Parathyroid adenoma (tissue), 2 donors: ENCODE measurements around the gene VIPR2.
"Not testable (repeated sequence)": the region's sequence is repeated elsewhere in the genome, so short reads cannot be mapped to it uniquely, and the experiment has no call there.

Experiments used
- H2AFZ ChIP-seq: fragments of 300-600 bp; sonication (generic); one replicate; pipeline ENCODE4 v1.7.0; 2017; ENCODE audit warnings: antibody characterized with exemption, mild to moderate bottlenecking
- H3K27ac ChIP-seq: fragments of 300-600 bp; sonication (generic); one replicate; pipeline ENCODE4 v1.7.0; 2017
- H3K27me3 ChIP-seq: fragments of 300-600 bp; sonication (generic); one replicate; pipeline ENCODE4 v1.7.0; 2017; ENCODE audit warnings: low read length; ENCODE audit not compliant: control insufficient read depth, insufficient read depth
- H3K36me3 ChIP-seq: fragments of 300-600 bp; sonication (generic); one replicate; pipeline ENCODE4 v1.7.0; 2017; ENCODE audit warnings: low read length; ENCODE audit not compliant: control insufficient read depth, insufficient read depth
- H3K4me1 ChIP-seq: fragments of 300-600 bp; sonication (generic); one replicate; pipeline ENCODE4 v1.7.0; 2017; ENCODE audit warnings: control low read depth
- H3K4me2 ChIP-seq: fragments of 300-600 bp; sonication (generic); one replicate; pipeline ENCODE4 v1.7.0; 2017; ENCODE audit warnings: low read length
- H3K4me3 ChIP-seq: fragments of 300-600 bp; sonication (generic); one replicate; pipeline ENCODE4 v1.7.0; 2017; ENCODE audit warnings: low read depth, low read length
- H3K79me2 ChIP-seq: fragments of 300-600 bp; sonication (generic); one replicate; pipeline ENCODE4 v1.7.0; 2017; ENCODE audit warnings: control low read depth
- H3K9ac ChIP-seq: fragments of 300-600 bp; sonication (generic); one replicate; pipeline ENCODE4 v1.7.0; 2017; ENCODE audit warnings: mild to moderate bottlenecking
- H3K9me3 ChIP-seq: fragments of 300-600 bp; sonication (generic); one replicate; pipeline ENCODE4 v1.7.0; 2017; ENCODE audit warnings: low read length; ENCODE audit not compliant: control insufficient read depth
- TF ChIP-seq, protein P1 (sequence below): fragments of 300-600 bp; sonication (generic); IDR thresholded peaks from one replicate; pipeline ENCODE4 v1.7.0; 2017; ENCODE audit warnings: antibody characterized with exemption, mild to moderate bottlenecking
- donor health status: primary hyperparathyroidism.

VIPR2 gene

DNA sequence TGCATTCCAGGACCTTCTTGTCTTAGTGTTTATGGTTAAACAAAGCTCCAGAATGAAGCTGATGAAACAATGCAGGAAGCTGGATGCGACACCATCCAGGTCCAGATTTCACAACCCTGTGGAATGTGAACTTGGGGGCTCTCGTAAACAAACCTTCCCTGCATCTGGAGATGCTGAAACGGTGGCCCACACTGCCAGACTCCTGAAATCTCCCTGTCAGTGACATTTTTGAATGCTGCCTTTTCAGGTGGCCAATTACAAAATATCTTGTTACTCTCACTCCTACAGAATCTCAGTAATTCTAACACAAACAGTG is 18.8 kb downstream of the VIPR2 start:
- H3K27me3 ChIP-seq, result no peaks in the 10 kb centered on the region
- H3K27ac ChIP-seq, result no peak overlapping the region
- H3K4me3 ChIP-seq, result no peak overlapping the region
- H2AFZ ChIP-seq, result no peak overlapping the region
- no peaks in the 10 kb centered on the region for H3K4me1 ChIP-seq
- H3K9me3 ChIP-seq, result no peaks in the 10 kb centered on the region
- H3K9ac ChIP-seq, result no peak overlapping the region
- H3K36me3 ChIP-seq, result no peaks in the 10 kb centered on the region
- H3K4me2 ChIP-seq, result no peak overlapping the region
- TF ChIP-seq, protein P1, sequence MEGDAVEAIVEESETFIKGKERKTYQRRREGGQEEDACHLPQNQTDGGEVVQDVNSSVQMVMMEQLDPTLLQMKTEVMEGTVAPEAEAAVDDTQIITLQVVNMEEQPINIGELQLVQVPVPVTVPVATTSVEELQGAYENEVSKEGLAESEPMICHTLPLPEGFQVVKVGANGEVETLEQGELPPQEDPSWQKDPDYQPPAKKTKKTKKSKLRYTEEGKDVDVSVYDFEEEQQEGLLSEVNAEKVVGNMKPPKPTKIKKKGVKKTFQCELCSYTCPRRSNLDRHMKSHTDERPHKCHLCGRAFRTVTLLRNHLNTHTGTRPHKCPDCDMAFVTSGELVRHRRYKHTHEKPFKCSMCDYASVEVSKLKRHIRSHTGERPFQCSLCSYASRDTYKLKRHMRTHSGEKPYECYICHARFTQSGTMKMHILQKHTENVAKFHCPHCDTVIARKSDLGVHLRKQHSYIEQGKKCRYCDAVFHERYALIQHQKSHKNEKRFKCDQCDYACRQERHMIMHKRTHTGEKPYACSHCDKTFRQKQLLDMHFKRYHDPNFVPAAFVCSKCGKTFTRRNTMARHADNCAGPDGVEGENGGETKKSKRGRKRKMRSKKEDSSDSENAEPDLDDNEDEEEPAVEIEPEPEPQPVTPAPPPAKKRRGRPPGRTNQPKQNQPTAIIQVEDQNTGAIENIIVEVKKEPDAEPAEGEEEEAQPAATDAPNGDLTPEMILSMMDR, result no peak
- H3K79me2 ChIP-seq, result no peaks in the 10 kb centered on the region

DNA sequence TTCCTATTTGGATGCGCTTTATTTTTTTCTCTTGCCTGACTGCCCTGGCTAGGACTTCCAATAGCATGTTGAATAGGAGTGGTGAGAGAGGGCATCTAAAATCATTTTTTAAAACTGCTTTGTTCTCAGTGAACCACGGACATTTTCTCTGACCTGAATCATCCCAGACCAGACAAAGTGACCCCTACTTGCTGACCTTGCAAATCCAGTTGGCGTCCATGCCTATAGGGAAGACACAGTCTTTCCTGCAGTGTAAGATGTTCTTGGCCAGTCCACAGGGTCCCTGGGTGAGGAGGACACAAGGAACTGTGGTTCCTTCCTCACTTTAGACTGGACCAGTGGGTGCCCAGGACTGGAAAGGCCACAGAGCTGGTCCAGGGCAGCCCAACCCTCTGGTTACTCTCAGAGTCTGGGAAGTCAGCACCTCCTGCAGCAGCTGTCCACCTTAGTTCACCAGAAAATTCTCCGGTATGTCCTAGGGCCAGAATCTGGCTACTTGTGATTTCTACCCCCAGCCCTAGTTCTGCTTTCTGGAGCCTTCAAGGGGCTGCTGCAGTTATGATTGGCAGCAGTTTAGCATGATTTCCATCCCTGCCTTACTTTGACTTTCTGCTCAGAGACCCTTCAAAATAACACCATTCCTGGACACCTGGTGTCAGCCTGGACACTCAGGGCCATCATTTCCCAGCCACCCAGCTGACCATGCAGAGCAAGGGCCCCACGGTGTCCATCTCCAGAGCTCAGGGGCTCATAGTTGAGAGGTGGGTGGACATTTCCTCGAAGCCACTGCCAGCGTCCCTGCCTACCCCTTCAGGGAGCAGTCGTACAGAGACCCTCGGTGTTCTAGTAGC is 19.3 kb downstream of the VIPR2 start:
- Histone ChIP-seq H3K27ac (no peak overlapping the region), H3K27me3 (no peaks in the 10 kb centered on the region), H3K4me3 (no peak overlapping the region), H3K9me3 (no peaks in the 10 kb centered on the region), H2AFZ (no peak overlapping the region), H3K36me3 (no peaks in the 10 kb centered on the region), H3K4me1 (no peaks in the 10 kb centered on the region), H3K4me2 (no peak overlapping the region), H3K79me2 (no peaks in the 10 kb centered on the region), H3K9ac (no peak overlapping the region)
- TF ChIP-seq, protein P1, result no peak

DNA sequence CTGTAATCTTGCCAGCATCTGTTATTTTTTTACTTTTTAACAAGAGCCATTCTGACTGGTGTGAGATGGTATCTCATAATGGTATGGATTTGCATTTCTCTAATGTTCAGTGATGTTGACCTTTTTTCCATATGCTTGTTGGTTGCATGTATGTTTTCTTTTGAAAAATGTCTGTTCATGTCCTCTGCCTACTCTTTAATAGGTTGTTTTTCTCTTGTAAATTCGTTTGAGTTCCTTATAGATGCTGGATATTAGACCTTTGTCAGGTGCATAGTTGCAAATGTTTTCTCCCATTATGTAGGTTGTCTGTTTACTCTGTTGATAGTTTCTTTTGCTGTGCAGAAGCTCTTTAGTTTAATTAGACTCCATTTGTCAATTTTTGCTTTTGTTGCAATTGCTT is 20.9 kb downstream of the VIPR2 start:
- H3K9me3 ChIP-seq, H3K27ac ChIP-seq, H3K4me3 ChIP-seq, H3K4me2 ChIP-seq, H3K79me2 ChIP-seq, H3K27me3 ChIP-seq, H3K9ac ChIP-seq, H3K36me3 ChIP-seq, H3K4me1 ChIP-seq, H2AFZ ChIP-seq: not testable (repeated sequence)

DNA sequence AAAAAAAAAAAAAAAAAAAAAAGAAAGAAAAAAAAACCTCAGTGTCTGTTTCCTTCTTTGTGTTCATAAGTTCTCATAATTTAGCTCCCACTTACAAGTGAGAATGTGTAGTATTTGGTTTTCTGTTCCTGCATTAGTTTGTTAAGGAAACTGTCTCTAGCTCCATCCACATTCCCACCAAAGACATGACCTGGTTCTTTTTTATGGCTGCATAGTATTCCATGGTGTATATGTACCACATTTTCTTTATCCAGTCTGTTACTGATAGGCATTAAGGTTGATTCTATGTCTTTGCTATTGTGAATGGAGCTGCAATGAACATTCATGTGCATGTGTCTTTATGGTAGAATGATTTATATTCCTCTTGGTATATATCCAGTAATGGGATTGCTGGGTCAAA is 21.4 kb downstream of the VIPR2 start:
- H3K9me3 ChIP-seq, H3K4me1 ChIP-seq, H3K4me2 ChIP-seq, H3K27ac ChIP-seq, H3K4me3 ChIP-seq, H3K36me3 ChIP-seq, H3K27me3 ChIP-seq, H3K9ac ChIP-seq, H3K79me2 ChIP-seq, H2AFZ ChIP-seq: not testable (repeated sequence)

DNA sequence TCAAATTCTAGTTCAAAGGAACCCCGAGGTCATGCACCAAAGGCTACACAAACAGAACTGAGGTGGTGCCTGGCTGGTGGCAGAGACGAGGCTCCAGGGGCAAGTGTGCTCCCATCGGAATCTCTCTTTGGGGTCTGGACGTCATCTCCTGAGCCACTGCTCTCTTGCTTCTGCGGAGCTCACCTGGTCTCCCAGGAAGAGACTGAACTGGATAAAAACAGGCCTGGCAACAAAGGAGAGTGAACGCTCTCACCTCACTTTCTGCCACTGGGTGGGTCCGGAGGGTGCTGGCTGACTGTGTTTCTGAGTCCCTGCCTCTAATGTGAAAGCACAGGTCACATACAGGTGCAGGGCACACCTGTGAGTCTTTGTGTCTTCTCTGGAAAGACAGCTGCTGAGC is 22.4 kb downstream of the VIPR2 start:
- H3K27ac ChIP-seq, result no peak overlapping the region
- H3K9ac ChIP-seq, result no peak overlapping the region
- no peaks in the 10 kb centered on the region for H3K36me3 ChIP-seq
- no peaks in the 10 kb centered on the region for H3K79me2 ChIP-seq
- H2AFZ ChIP-seq, result no peak overlapping the region
- no peak overlapping the region for H3K4me2 ChIP-seq
- no peak overlapping the region for H3K4me3 ChIP-seq
- H3K9me3 ChIP-seq, result no peaks in the 10 kb centered on the region
- TF ChIP-seq, protein P1, result no peak
- no peaks in the 10 kb centered on the region for H3K27me3 ChIP-seq
- no peaks in the 10 kb centered on the region for H3K4me1 ChIP-seq

DNA sequence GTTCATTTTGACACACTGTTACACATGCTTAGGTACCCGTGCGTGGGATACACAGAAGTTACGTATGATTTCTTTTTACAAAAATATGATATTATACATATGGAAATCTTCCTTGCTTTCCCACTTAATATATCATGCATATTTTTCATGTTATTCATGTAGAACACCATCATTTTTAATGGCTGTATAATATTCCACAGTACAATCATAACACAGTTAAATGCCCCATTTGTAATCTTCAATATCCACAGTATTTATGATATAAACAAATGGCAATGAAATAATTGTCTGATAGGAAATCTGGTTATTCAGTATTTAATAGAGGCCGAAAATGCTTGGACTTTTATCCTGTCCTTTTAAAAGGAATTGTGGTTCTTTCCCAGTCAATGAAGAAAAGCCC is 23.2 kb downstream of the VIPR2 start:
- Histone ChIP-seq H3K27ac (no peak overlapping the region), H3K36me3 (no peaks in the 10 kb centered on the region), H3K9me3 (no peaks in the 10 kb centered on the region), H3K79me2 (no peaks in the 10 kb centered on the region), H2AFZ (no peak overlapping the region), H3K27me3 (no peaks in the 10 kb centered on the region), H3K4me3 (no peak overlapping the region), H3K9ac (no peak overlapping the region), H3K4me1 (no peaks in the 10 kb centered on the region), H3K4me2 (no peak overlapping the region)
- TF ChIP-seq, protein P1, result no peak
